ENCODE measurements around the gene POLE.

The POLE gene

DNA sequence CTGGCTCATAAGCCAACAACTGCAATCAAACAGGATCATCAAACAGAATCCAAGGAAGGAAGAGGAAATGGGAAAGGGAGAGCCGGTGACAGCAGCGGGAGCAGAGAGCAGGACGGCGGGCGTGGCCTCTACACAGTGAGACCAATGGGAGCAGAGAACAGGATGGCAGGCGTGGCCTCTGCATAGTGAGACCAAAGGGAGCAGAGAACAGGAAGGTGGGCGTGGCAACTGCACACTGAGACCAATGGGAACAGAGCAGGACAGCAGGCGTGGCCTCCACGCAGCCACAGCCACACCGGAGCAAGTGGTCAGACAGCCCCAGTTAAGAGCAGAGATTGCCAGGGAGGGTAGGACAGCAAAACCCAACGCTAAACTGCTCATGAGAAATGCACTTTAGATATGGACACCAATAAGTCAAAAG lies 93.2 kb downstream of the POLE start:
- TF ChIP-seq, protein P1, sequence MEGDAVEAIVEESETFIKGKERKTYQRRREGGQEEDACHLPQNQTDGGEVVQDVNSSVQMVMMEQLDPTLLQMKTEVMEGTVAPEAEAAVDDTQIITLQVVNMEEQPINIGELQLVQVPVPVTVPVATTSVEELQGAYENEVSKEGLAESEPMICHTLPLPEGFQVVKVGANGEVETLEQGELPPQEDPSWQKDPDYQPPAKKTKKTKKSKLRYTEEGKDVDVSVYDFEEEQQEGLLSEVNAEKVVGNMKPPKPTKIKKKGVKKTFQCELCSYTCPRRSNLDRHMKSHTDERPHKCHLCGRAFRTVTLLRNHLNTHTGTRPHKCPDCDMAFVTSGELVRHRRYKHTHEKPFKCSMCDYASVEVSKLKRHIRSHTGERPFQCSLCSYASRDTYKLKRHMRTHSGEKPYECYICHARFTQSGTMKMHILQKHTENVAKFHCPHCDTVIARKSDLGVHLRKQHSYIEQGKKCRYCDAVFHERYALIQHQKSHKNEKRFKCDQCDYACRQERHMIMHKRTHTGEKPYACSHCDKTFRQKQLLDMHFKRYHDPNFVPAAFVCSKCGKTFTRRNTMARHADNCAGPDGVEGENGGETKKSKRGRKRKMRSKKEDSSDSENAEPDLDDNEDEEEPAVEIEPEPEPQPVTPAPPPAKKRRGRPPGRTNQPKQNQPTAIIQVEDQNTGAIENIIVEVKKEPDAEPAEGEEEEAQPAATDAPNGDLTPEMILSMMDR (IDR thresholded peaks at IDR 0.05) = no peak

DNA sequence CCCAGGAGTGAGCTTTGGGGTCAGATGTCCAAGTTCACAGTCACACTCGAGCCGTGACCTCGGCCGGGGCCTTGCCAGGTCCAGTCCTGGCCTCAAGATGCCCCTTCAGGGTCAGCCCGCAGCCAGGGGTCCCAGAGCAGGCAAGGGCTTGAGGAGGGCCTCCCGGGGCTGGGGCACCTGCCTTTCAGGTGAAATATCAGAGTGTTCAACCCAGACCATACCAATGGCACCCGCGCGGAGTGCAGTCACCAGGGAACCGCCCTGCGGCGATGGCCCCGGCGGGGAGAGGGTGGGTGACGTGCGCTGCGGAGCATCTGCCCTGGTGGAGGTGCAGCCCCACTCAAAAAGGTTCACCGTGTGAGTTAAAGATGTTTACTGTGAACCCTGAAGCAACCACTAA lies 93.6 kb downstream of the POLE start:
- TF ChIP-seq, protein P1 (IDR thresholded peaks at IDR 0.05) = no peak

DNA sequence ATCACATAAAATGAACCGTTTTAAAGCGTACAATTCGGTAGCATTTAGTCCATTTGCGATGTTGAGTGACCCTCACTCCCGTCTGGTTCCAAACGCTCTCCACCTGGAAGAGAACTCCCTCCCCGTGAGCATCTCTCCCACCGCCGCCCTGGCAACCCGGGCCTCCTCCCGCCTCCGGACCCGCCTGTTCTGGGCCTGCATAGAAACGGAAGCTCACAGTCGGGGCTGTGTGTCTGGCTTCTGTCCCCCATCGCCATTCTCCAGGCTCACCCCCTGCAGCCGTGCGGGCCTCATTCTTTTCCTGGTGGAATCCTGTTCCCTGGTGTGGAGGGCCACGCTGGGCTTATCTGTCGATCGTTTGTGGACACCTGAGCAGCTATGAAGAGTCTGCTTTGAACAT lies 94.1 kb downstream of the POLE start:
- TF ChIP-seq, protein P1 (IDR thresholded peaks at IDR 0.05) = no peak

DNA sequence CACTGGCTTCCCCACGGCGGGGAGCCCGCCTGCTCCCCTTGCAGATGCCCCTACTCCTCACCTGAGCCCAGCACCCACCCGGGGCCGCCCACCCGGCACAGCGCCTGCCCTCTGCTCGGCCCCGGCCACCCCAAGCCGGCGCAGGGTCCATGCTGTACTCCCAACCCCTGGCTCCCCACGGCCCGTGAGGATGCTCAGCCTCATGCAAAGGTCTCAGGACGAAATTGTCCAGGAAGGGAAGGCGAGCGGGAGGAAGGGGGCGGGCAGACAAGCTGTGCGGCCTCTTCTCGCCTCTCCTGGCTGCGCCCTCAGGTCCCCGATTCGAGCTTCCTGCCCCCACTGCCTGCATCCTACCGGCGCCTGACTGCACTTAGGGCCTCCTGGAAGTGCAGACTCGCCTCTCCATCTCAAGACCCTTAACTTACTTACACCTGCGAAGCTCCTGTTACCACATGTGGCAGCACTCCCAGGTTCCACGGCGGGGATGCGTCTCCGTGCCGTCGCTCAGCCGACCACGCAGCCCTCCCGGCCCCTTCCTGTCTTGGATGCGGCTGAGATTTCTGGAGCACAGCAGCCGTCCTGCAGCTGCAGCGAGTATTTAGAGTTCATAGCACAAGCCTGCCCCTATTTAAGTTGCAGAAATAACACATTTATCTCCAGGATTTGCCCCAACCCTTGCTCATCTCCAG lies 94.7 kb downstream of the POLE start:
- TF ChIP-seq, protein P1 (IDR thresholded peaks at IDR 0.05) = no peak

DNA sequence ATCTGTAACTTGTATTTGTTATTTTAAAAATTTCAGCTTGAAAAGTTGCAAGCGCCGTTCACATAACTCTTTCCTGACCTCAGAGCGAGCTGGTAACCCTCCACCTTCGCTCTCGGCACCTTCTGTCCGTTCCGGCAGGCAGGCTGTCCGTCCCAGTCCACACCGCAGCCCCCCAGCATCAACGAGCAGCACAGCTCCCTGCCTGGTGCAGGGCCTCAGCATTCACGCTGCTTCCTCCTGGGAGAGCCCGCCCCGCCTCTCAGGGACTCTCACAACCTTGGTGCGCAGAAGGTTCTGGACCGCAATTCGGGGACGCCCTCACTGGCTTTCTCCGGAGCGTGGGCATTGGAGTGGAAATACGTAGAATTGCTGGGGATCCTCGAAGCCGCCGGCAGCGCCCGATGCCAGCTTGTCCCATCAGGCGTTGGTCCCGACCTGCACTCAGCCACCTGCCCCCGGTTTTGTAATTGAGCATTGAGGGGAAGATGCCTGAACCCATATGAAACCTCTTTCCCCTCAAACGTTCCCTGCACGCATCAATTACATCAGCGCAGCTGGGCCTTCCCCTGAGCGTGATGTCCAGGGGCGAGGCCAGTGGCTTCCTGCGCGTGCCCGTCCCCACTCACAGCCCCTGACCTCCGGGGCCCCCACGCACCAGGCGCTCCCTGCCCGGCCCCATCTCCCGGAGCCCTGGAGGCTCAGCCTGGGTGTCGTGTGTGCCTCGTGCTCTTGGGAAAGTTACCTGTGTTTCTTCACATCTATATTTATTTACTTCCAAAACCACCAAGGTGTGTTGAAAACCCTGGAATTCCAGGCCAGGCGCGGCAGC lies 95.8 kb downstream of the POLE start:
- TF ChIP-seq, protein P1 (IDR thresholded peaks at IDR 0.05) = no peak

DNA sequence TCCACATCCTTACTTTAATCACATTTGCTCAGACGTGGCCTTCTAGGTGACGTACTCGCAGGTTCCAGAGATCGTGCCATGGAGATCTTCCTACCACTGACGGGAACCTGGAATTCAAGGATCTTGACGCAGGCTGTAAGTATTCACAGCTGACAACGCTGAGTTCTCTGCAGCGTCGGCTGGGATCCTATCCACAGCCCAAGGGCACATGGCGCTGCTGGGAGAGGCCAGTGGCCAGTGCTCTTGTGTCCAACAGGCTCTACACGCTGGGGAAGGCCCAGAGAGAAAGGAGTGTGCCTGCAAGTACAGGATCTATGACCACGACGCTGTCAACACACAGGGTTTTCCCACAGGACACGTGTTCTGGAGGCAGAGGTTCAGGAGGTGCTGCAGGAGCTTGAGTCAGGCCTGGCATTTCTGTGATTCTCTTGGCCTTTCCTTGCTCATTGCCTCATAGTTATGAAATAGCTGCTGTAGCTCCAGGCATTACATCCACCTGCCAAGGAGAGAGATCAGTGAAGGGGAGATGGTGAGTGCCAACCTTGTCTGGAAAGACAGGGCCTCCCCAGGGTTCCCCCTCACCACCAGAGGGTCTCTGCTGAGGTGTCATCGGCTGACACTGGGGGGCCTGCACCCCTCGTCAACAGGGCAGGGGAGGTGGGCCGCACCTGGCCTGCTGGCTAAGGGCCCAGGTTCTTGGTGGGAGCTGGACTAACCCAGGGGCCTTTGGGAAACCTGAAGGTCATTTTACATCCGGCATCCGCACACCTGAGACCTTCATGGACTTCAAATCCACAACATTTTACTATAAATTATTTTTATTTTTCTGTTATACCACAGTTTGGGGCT lies 98.1 kb downstream of the POLE start:
- TF ChIP-seq, protein P1 (IDR thresholded peaks at IDR 0.05) = no peak

DNA sequence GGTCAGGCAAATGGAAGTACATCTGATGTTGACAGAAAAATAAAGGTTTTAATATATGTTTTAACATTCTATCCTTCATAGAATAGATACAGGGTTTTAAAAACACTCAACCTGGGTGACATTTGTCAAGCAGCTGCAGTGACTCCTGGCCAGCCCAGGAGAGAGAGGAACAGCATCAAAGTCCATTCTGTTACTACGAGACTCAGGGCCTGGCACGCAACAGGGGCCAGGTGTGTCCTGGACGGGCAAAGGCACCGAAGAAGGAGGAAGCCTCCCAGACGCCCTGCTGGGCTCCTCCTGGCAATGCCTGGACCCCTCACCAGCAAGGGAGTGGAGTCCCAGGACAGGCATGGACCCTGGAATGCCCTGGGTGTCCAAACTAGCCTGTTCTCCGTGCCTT lies 98.8 kb downstream of the POLE start:
- TF ChIP-seq, protein P1 (IDR thresholded peaks at IDR 0.05) = no peak

Measured in LNCAP (cell line).